ENCODE results near the gene PAK3. TPM values are rescaled to one million over a fixed set of nuclear protein-coding genes. Genes with fewer than 3 reads are reported as not detected.

PAK3 gene
- total RNA-seq, 2 donors from 2014 or later: 7.1 to 11.6 TPM

- DNase-seq (ENCODE audit: low spot score): no peak
- H3K4me3 ChIP-seq: no peak overlapping the region
- no peaks in the 10 kb centered on the region for H3K9me3 ChIP-seq
- H3K27me3 ChIP-seq (replicated peaks; ENCODE audit: insufficient read depth): no peaks in the 10 kb centered on the region
- peaks cover 0 to 9% of the 10 kb centered on the region in 2 donors for H3K4me1 ChIP-seq (ENCODE audit: control insufficient read depth in 1 of 2, low read depth in 2 of 2)
- no peak for ATAC-seq (ENCODE audit: insufficient number of reproducible peaks, low FRiP score, low read depth)
- no peak overlapping the region for H3K27ac ChIP-seq
- peaks cover 5% of the 10 kb centered on the region for H3K36me3 ChIP-seq
- TF ChIP-seq, protein P1, sequence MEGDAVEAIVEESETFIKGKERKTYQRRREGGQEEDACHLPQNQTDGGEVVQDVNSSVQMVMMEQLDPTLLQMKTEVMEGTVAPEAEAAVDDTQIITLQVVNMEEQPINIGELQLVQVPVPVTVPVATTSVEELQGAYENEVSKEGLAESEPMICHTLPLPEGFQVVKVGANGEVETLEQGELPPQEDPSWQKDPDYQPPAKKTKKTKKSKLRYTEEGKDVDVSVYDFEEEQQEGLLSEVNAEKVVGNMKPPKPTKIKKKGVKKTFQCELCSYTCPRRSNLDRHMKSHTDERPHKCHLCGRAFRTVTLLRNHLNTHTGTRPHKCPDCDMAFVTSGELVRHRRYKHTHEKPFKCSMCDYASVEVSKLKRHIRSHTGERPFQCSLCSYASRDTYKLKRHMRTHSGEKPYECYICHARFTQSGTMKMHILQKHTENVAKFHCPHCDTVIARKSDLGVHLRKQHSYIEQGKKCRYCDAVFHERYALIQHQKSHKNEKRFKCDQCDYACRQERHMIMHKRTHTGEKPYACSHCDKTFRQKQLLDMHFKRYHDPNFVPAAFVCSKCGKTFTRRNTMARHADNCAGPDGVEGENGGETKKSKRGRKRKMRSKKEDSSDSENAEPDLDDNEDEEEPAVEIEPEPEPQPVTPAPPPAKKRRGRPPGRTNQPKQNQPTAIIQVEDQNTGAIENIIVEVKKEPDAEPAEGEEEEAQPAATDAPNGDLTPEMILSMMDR (IDR thresholded peaks at IDR 0.05): no peak
Observed at GRCh38 chrX:111101580-111101979, 5.6 kb downstream of the PAK3 start.

DNA sequence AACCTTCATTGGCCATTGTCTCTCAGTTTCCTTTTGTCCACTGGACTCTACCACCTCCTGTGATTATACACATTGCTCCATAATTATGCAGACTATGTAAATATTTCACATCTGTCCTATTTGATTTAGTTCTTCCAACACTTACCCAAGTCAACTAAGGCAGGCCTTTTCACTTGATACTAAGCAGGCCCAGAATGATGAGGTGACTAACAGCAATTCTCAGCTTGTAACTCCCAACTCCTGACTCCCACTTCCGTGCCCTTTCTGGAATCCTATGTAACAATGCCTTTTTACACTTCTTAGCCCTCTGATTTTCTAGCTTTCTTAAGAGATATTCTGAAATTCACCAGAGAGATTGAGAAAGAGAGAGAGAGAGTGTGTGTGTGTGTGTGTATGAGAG lies 6.6 kb downstream of the PAK3 start:
- peaks cover 5% of the 10 kb centered on the region for H3K36me3 ChIP-seq
- ATAC-seq (ENCODE audit: insufficient number of reproducible peaks, low FRiP score, low read depth): no peak
- H3K4me3 ChIP-seq: no peak overlapping the region
- no peaks in the 10 kb centered on the region for H3K9me3 ChIP-seq
- TF ChIP-seq, protein P1 (IDR thresholded peaks at IDR 0.05): no peak
- H3K4me1 ChIP-seq (ENCODE audit: control insufficient read depth in 1 of 2, low read depth in 2 of 2): peaks cover 0 to 9% of the 10 kb centered on the region in 2 donors
- H3K27me3 ChIP-seq (replicated peaks; ENCODE audit: insufficient read depth): no peaks in the 10 kb centered on the region
- DNase-seq (ENCODE audit: low spot score): no peak
- no peak overlapping the region for H3K27ac ChIP-seq

DNA sequence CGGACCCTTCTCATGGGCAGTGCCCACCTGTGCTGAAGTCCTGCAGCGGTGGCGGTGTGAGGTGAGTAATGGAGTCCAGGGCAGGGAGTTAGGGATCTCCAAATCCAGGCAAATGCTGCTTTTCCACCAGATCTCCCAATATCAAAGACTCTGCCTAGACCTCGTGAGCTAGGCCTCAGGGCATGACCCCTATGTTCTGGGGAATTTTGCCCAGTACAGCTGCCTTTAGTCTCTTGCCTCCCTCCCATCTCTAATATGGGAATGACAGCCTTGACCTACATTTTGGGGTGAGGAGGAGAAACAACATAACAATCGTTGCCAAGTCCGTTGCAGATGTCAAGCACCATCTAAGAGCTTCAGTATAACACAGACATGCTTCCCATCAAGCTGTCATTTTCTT lies 7.3 kb downstream of the PAK3 start:
- no peaks in the 10 kb centered on the region for H3K27me3 ChIP-seq (replicated peaks; ENCODE audit: insufficient read depth)
- no peak overlapping the region for H3K27ac ChIP-seq
- no peak overlapping the region for H3K4me3 ChIP-seq
- DNase-seq (ENCODE audit: low spot score) (no peak), ATAC-seq (ENCODE audit: insufficient number of reproducible peaks, low FRiP score, low read depth) (no peak)
- H3K9me3 ChIP-seq: no peaks in the 10 kb centered on the region
- TF ChIP-seq, protein P1 (IDR thresholded peaks at IDR 0.05): no peak
- peaks cover 5% of the 10 kb centered on the region for H3K36me3 ChIP-seq
- peaks cover 0 to 9% of the 10 kb centered on the region in 2 donors for H3K4me1 ChIP-seq (ENCODE audit: control insufficient read depth in 1 of 2, low read depth in 2 of 2)

GRCh38 chrX:111110098-111110775 lies 14.2 kb downstream of the PAK3 start:
- Histone ChIP-seq H3K4me1 (ENCODE audit: control insufficient read depth in 1 of 2, low read depth in 2 of 2) (no peaks in the 10 kb centered on the region), H3K4me3 (no peak overlapping the region), H3K27me3 (replicated peaks; ENCODE audit: insufficient read depth) (no peaks in the 10 kb centered on the region), H3K9me3 (no peaks in the 10 kb centered on the region), H3K36me3 (no peaks in the 10 kb centered on the region), H3K27ac (no peak overlapping the region)
- ATAC-seq (ENCODE audit: insufficient number of reproducible peaks, low FRiP score, low read depth) (no peak), DNase-seq (ENCODE audit: low spot score) (no peak)
- TF ChIP-seq, protein P1 (IDR thresholded peaks at IDR 0.05): no peak

DNA sequence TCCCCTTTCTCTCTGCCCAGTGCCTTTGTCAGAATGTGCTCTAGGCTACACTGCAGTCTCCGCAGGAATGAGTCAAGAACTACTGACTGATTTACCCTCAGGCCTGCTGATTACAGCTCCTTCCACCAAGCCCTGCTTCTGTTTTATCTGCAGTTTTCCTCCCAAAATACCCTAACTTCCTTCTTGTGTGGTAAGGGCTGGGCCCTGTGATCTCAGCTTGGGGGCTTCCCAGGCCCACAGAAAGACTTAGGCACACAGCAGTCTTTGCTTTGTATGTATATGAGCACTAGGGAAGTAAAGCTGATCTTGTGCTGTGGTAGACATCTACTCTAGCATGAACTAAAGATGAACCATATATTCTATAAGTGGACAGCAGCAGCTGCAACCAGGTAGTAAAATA lies 18.8 kb downstream of the PAK3 start:
- DNase-seq (ENCODE audit: low spot score) (no peak), ATAC-seq (ENCODE audit: insufficient number of reproducible peaks, low FRiP score, low read depth) (no peak)
- TF ChIP-seq, protein P1 (IDR thresholded peaks at IDR 0.05): no peak
- Histone ChIP-seq H3K4me3 (no peak overlapping the region), H3K27ac (no peak overlapping the region), H3K36me3 (no peaks in the 10 kb centered on the region), H3K4me1 (ENCODE audit: control insufficient read depth in 1 of 2, low read depth in 2 of 2) (no peaks in the 10 kb centered on the region), H3K27me3 (replicated peaks; ENCODE audit: insufficient read depth) (no peaks in the 10 kb centered on the region), H3K9me3 (no peaks in the 10 kb centered on the region)
